Breast epithelium (tissue), 4 donors: ENCODE data around the gene IFI30. TPM values are rescaled to one million over a fixed set of nuclear protein-coding genes. Genes with fewer than 3 reads are reported as not detected.

Experiments
- DNase-seq, 2 donors: peaks; one replicate each; pipeline ENCODE4 v3.0.0-alpha.2; 2019; ENCODE audit warnings: low spot score in 2 of 2
- H3K27ac ChIP-seq, 2 donors: fragments of 200-600 bp; sonication (generic) in 1 of 2; one replicate each; pipeline ENCODE4 v1.5.1; 2016 to 2019; ENCODE audit warnings: mild to moderate bottlenecking in 1 of 2
- H3K27me3 ChIP-seq, 2 donors: fragments of 200-600 bp; sonication (generic) in 1 of 2; one replicate each; pipeline versions ENCODE4 v1.5.1 to v1.6.0; 2017 to 2019; ENCODE audit warnings: control low read depth in 1 of 2, mild to moderate bottlenecking in 1 of 2
- H3K36me3 ChIP-seq: fragments of 200-600 bp; one replicate; pipeline ENCODE4 v1.5.1; 2019
- H3K4me1 ChIP-seq, 2 donors: fragments of 200-600 bp; sonication (generic); one replicate each; pipeline ENCODE4 v1.5.1; 2016 to 2019; ENCODE audit warnings: control low read depth in 1 of 2
- H3K4me3 ChIP-seq, 3 donors: fragments of 200-600 bp; sonication (generic); 1 replicate in 2 of 3; 2 replicates in 1 of 3; pipeline ENCODE4 v1.5.1; 2016 to 2019; ENCODE audit warnings: mild to moderate bottlenecking in 3 of 3, moderate library complexity in 2 of 3
- H3K9me3 ChIP-seq, 2 donors: fragments of 200-600 bp; sonication (generic) in 1 of 2; one replicate each; pipeline ENCODE4 v1.5.1; 2016 to 2019; ENCODE audit warnings: control low read depth in 1 of 2
- POLR2A ChIP-seq: fragments of 450-650 bp; IDR thresholded peaks from one replicate; pipeline ENCODE4 v1.6.1; 2016; ENCODE audit warnings: antibody characterized with exemption, mild to moderate bottlenecking, moderate library complexity
- POLR2AphosphoS5 ChIP-seq, 3 donors: sonication (generic); formaldehyde crosslinking; IDR thresholded peaks; one replicate each; pipeline ENCODE4 v1.6.1; 2017; ENCODE audit warnings: antibody characterized with exemption in 3 of 3
- intact Hi-C: fragments of 100-400 bp; cut with DNase I; formaldehyde crosslinking; loops from one replicate; pipeline ENCODE4 v1.15.1; 2023; ENCODE audit warnings: low total_unique reads
- total RNA-seq, 3 donors: library from RNA; depleted of rRNA; stranded (reverse); fragments of >200 nt; gene quantifications; one replicate each; pipeline ENCODE4 v1.1.0, GENCODE V29; 2016
- TF ChIP-seq, protein P1 (sequence below), 3 donors: fragments of 450-650 bp; IDR thresholded peaks; one replicate each; pipeline ENCODE4 v1.5.1; 2016 to 2017; ENCODE audit warnings: antibody characterized with exemption in 3 of 3, mild to moderate bottlenecking in 3 of 3, moderate library complexity in 3 of 3

IFI30 gene
- total RNA-seq, 3 donors from 2014 or later, result 50.1 to 103 (median 91.6) TPM

DNA sequence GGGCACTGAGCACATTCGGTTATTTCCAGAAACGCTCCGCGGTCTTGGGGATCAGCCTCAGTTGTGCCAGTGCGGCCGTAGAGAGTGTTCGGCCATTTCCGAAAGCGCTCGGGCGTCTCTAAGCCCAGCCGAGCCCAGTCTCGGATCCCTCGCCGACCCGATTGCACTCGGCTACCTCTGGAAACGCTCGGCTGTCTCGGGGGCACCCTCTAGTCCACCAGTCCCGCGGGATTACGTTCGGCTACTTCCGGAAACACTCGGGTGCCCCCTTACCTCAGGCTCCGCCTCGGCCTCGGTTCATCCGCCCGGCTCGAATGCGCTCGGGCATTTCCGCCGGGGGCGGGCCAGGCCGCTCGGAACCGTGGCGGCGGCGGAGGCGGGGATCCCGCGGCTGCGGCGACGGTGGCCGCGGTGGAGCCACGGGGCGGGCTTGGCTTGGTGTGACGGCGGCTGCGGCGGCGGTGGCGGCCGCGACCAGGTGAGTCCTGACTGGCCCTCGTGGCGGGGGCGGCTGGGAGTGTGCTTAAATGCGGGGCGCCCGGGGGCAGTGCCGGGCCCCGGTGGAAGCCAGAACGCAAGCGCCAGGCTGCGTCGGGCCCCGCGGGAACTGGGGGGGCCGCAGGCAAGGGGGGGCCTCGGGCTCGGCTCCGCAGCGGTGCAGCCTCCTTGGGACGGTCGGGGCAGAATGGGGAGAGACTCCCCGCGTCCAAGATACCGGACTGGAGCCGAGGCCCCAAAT is 20.6 kb upstream of the IFI30 start, which contains the start of gene PIK3R2:
Gene PIK3R2, plus strand, starts transcription at position 347 of the 739 bp plus-strand sequence. CDS start 2,717 bp downstream, outside the sequence.
- Histone ChIP-seq H3K4me3 (peak within 1 kb of the TSS; percentile 73 to 95 (median 90)), H3K9me3 (no peaks in the 10 kb centered on the region), H3K36me3 (no peaks in the 10 kb centered on the region), H3K27ac (peak within 1 kb of the TSS; percentile 92 to 93), H3K4me1 (peaks cover 20 to 30% of the 10 kb centered on the region in 2 donors), H3K27me3 (no peaks in the 10 kb centered on the region)
- peak; percentile 99 to 100 for DNase-seq
- TF ChIP-seq POLR2AphosphoS5 (IDR thresholded peaks at IDR 0.05), result no peak
- TF ChIP-seq, protein P1, sequence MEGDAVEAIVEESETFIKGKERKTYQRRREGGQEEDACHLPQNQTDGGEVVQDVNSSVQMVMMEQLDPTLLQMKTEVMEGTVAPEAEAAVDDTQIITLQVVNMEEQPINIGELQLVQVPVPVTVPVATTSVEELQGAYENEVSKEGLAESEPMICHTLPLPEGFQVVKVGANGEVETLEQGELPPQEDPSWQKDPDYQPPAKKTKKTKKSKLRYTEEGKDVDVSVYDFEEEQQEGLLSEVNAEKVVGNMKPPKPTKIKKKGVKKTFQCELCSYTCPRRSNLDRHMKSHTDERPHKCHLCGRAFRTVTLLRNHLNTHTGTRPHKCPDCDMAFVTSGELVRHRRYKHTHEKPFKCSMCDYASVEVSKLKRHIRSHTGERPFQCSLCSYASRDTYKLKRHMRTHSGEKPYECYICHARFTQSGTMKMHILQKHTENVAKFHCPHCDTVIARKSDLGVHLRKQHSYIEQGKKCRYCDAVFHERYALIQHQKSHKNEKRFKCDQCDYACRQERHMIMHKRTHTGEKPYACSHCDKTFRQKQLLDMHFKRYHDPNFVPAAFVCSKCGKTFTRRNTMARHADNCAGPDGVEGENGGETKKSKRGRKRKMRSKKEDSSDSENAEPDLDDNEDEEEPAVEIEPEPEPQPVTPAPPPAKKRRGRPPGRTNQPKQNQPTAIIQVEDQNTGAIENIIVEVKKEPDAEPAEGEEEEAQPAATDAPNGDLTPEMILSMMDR (IDR thresholded peaks at IDR 0.05), result no peak
- no peak for TF ChIP-seq POLR2A
- intact Hi-C loops, result no loop called here

DNA sequence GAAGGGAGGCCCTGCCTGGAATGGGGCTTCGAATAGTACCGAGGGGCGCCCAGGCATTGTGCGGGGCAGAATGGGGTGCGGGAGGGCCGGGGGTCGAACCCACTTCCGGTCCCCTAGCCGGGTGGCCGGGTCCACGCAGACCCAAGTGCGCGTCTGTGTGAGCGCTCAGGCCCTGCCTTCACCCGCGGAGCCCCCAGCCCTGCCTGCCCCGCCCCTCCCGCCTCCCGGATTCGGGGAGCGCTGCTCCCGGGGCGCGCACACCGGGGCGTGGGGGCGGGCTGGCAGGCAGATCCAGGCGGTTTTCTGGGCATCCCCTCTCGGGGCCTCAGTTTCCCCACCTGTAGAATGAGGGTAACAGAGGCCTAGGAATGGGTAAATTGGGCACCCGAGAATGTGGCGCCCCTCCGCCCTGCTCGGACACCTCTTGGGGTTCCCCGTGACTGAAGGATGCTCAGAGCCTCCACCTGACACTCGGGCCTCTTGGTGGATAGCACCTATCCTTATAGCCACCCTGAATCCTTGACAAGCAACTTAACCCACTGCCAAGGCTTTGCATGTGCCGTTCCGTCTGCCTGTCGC is 20.0 kb upstream of the IFI30 start:
- Histone ChIP-seq H3K27me3 (no peaks in the 10 kb centered on the region), H3K27ac (peak overlapping the region; percentile 92 to 93), H3K36me3 (no peaks in the 10 kb centered on the region), H3K4me1 (peaks cover 20 to 30% of the 10 kb centered on the region in 2 donors), H3K4me3 (peak overlapping the region; percentile 73 to 95 (median 90)), H3K9me3 (no peaks in the 10 kb centered on the region)
- intact Hi-C loops, result no loop called here
- no peak for DNase-seq
- TF ChIP-seq POLR2A (no peak), POLR2AphosphoS5 (IDR thresholded peaks at IDR 0.05) (no peak)
- TF ChIP-seq, protein P1 (IDR thresholded peaks at IDR 0.05), result no peak

GRCh38 chr19:18155095-18156087 is 18.2 kb upstream of the IFI30 start:
- peaks cover 20 to 30% of the 10 kb centered on the region in 2 donors for H3K4me1 ChIP-seq
- H3K4me3 ChIP-seq, result peak overlapping the region in 2 of 3 donors; percentile 5 to 19
- DNase-seq, result no peak
- intact Hi-C loops, result no loop called here
- H3K27ac ChIP-seq, result peak overlapping the region; percentile 71 to 74
- H3K27me3 ChIP-seq, result no peaks in the 10 kb centered on the region
- H3K9me3 ChIP-seq, result no peaks in the 10 kb centered on the region
- H3K36me3 ChIP-seq, result no peaks in the 10 kb centered on the region
- no peak for TF ChIP-seq POLR2A
- TF ChIP-seq, protein P1 (IDR thresholded peaks at IDR 0.05), result no peak
- no peak for TF ChIP-seq POLR2AphosphoS5 (IDR thresholded peaks at IDR 0.05)

DNA sequence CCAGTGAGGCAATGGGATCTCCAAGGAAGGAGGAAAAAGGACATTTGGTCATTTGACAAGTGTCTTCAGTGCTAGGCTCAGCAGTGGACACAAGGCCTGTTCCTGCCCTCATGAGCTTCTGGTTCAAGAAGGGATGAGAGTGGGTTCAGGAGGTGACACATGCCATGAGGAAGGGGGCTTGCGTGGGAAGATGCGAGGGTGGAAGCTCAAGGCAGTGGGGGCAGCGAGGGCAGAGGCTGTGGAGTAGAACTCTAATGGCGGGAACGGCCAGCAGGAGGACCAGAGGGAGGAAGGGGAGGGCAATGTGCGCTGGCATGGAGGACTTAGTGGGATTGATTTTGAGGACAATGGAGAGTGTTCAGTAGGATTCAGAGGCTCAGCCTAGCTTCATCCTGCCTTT is 17.3 kb upstream of the IFI30 start:
- TF ChIP-seq POLR2A (no peak), POLR2AphosphoS5 (IDR thresholded peaks at IDR 0.05) (no peak)
- TF ChIP-seq, protein P1 (IDR thresholded peaks at IDR 0.05), result no peak
- intact Hi-C loops, result no loop called here

More for the DNA sequence above, 17.3 kb upstream of the IFI30 start:
- H3K36me3 ChIP-seq, result no peaks in the 10 kb centered on the region
- H3K27ac ChIP-seq, result peak overlapping the region; percentile 71 to 74
- peaks cover 20 to 30% of the 10 kb centered on the region in 2 donors for H3K4me1 ChIP-seq
- H3K27me3 ChIP-seq, result no peaks in the 10 kb centered on the region
- peak overlapping the region in 1 of 3 donors; percentile 19 for H3K4me3 ChIP-seq
- no peaks in the 10 kb centered on the region for H3K9me3 ChIP-seq
- DNase-seq, result no peak
